Suprapubic skin (tissue), 4 donors: Measurements from ENCODE around the gene EVA1C.

Experiments used
- CTCF ChIP-seq, 2 donors: fragments of 200-600 bp in 1 of 2; fragments of 450-650 bp in 1 of 2; sonication (generic) in 1 of 2; IDR thresholded peaks; one replicate each; pipeline ENCODE4 v1.5.1; 2016 to 2019; ENCODE audit warnings: antibody characterized with exemption in 2 of 2, mild to moderate bottlenecking in 1 of 2, moderate library complexity in 1 of 2
- EP300 ChIP-seq: sonication (generic); formaldehyde crosslinking; IDR thresholded peaks from one replicate; pipeline ENCODE4 v1.6.1; 2017; ENCODE audit warnings: antibody characterized with exemption
- POLR2AphosphoS5 ChIP-seq, 3 donors: sonication (generic); formaldehyde crosslinking; IDR thresholded peaks; one replicate each; pipeline ENCODE4 v1.6.1; 2017; ENCODE audit warnings: antibody characterized with exemption in 3 of 3

- TF ChIP-seq CTCF (IDR thresholded peaks at IDR 0.05) (no peak), EP300 (no peak), POLR2AphosphoS5 (IDR thresholded peaks at IDR 0.05) (no peak)
Observed at GRCh38 chr21:32370998-32371766, 41.3 kb upstream of the EVA1C start.
